Neural cell (in vitro differentiated cells): ENCODE measurements around the gene SLC25A11. TPM values are rescaled to one million over a fixed set of nuclear protein-coding genes. Genes with fewer than 3 reads are reported as not detected.

ENCODE experiments used
- H2AFZ ChIP-seq: fragments of 200-600, 300-800 bp; sonication (generic), shearing (Covaris generic); 2 replicates; pipeline ENCODE4 v1.6.0; 2014; ENCODE audit warnings: low read depth, mild to moderate bottlenecking, antibody characterized with exemption, low read length, moderate library complexity
- H3F3A ChIP-seq: fragments of 200-600 bp; shearing (Covaris generic); 2 replicates; pipeline ENCODE4 v1.6.1; 2016; ENCODE audit warnings: mild to moderate bottlenecking, moderate library complexity, mixed read lengths, antibody characterized with exemption, low read length; ENCODE audit not compliant: insufficient read depth, poor library complexity, severe bottlenecking
- H3K27ac ChIP-seq: fragments of 200-600, 300-800 bp; sonication (generic), shearing (Covaris generic); 2 replicates; pipeline ENCODE4 v1.5.1; 2014; ENCODE audit warnings: mild to moderate bottlenecking, low read length, moderate library complexity
- H3K27me3 ChIP-seq: fragments of 300-800, 200-600 bp; sonication (generic), shearing (Covaris generic); 2 replicates; pipeline ENCODE4 v1.6.0; 2014; ENCODE audit warnings: mild to moderate bottlenecking, low read depth, low read length, moderate library complexity; ENCODE audit not compliant: insufficient read depth
- H3K36me3 ChIP-seq: fragments of 300-800, 200-600 bp; sonication (generic), shearing (Covaris generic); 2 replicates; pipeline ENCODE4 v1.5.1; 2014; ENCODE audit warnings: mild to moderate bottlenecking, antibody characterized with exemption, low read length, moderate library complexity; ENCODE audit not compliant: insufficient read depth
- H3K4me2 ChIP-seq: fragments of 300-800, 200-600 bp; sonication (generic), shearing (Covaris generic); 2 replicates; pipeline ENCODE4 v1.6.0; 2014; ENCODE audit warnings: mild to moderate bottlenecking, low read length
- H3K4me3 ChIP-seq: fragments of 300-800, 200-600 bp; sonication (generic), shearing (Covaris generic); 2 replicates; pipeline ENCODE4 v1.5.1; 2014; ENCODE audit warnings: mild to moderate bottlenecking, low read length, moderate library complexity
- H3K79me2 ChIP-seq: fragments of 200-600 bp; shearing (Covaris generic); replicated peaks from 2 replicates; pipeline ENCODE4 v1.6.0; 2014; ENCODE audit warnings: mild to moderate bottlenecking, low read length, moderate library complexity; ENCODE audit not compliant: insufficient read depth
- H3K9ac ChIP-seq: fragments of 300-800, 200-600 bp; sonication (generic), shearing (Covaris generic); 2 replicates; pipeline ENCODE4 v1.6.1; 2016; ENCODE audit warnings: mild to moderate bottlenecking, low read length, mixed read lengths
- H3K9me2 ChIP-seq: fragments of 200-600 bp; shearing (Covaris generic); 2 replicates; pipeline ENCODE4 v1.6.1; 2016; ENCODE audit warnings: mild to moderate bottlenecking, low read length, mixed read lengths; ENCODE audit not compliant: insufficient read depth
- H3K9me3 ChIP-seq: fragments of 200-600, 300-800 bp; sonication (generic), shearing (Covaris generic); 2 replicates; pipeline ENCODE4 v1.6.1; 2016; ENCODE audit warnings: mild to moderate bottlenecking, mixed run types, low read length, moderate library complexity, mixed read lengths
- H4K20me1 ChIP-seq: fragments of 200-600 bp; shearing (Covaris generic); 2 replicates; pipeline ENCODE4 v1.6.1; 2016; ENCODE audit warnings: mild to moderate bottlenecking, mixed run types; ENCODE audit not compliant: insufficient read depth
- CTCF ChIP-seq: fragments of 450-650 bp; IDR thresholded peaks from 2 replicates; pipeline ENCODE4 v1.5.1; 2014; ENCODE audit warnings: antibody characterized with exemption, mild to moderate bottlenecking, moderate library complexity; ENCODE audit not compliant: poor library complexity, severe bottlenecking
- EP300 ChIP-seq: fragments of 450-650 bp; conservative IDR thresholded peaks from 2 replicates; pipeline ENCODE4 v1.6.1; 2014; ENCODE audit warnings: antibody characterized with exemption, mild to moderate bottlenecking, moderate library complexity; ENCODE audit not compliant: poor library complexity, severe bottlenecking
- EZH2 ChIP-seq: fragments of 200-600, 300-800 bp; shearing (Covaris generic), sonication (generic); IDR thresholded peaks from 2 replicates; pipeline ENCODE4 v1.6.1; 2014; ENCODE audit warnings: antibody characterized with exemption, low read length, borderline replicate concordance, mild to moderate bottlenecking; ENCODE audit not compliant: insufficient read depth, poor library complexity, severe bottlenecking
- MXI1 ChIP-seq: fragments of 450-650 bp; conservative IDR thresholded peaks from 2 replicates; pipeline ENCODE4 v1.6.1; 2014; ENCODE audit warnings: antibody characterized with exemption, mild to moderate bottlenecking; ENCODE audit not compliant: poor library complexity, severe bottlenecking
- POLR2AphosphoS5 ChIP-seq: IDR thresholded peaks from 2 replicates; pipeline ENCODE4 v1.6.1; 2012
- RAD21 ChIP-seq: fragments of 450-650 bp; conservative IDR thresholded peaks from 2 replicates; pipeline ENCODE4 v1.6.1; 2014; ENCODE audit warnings: antibody characterized with exemption, mild to moderate bottlenecking, moderate library complexity
- REST ChIP-seq: IDR thresholded peaks from 2 replicates; pipeline ENCODE4 v1.6.1; 2012; ENCODE audit warnings: borderline replicate concordance
- SMC3 ChIP-seq: fragments of 450-650 bp; conservative IDR thresholded peaks from 2 replicates; pipeline ENCODE4 v1.6.1; 2014; ENCODE audit warnings: antibody characterized with exemption, mild to moderate bottlenecking, moderate library complexity; ENCODE audit not compliant: poor library complexity
- TAF1 ChIP-seq: IDR thresholded peaks from 2 replicates; pipeline ENCODE4 v1.6.1; 2012; ENCODE audit warnings: low read depth
- polyA plus RNA-seq: library from polyadenylated mRNA; depleted of rRNA; stranded (reverse); fragments of >200 nt; gene quantifications from 2 replicates; pipeline ENCODE4 v1.2.3, GENCODE V29; 2014

Gene SLC25A11
- polyA plus RNA-seq, 1 donor from 2014 or later = 172 TPM

GRCh38 chr17:4941319-4941610 lies 1.4 kb upstream of the SLC25A11 start:
- H4K20me1 ChIP-seq = no peaks in the 10 kb centered on the region
- no peaks in the 10 kb centered on the region for H3K9me3 ChIP-seq
- H3K79me2 ChIP-seq = peaks cover 23% of the 10 kb centered on the region
- no peaks in the 10 kb centered on the region for H3F3A ChIP-seq
- H3K4me2 ChIP-seq = peak overlapping the region; percentile 86
- H3K27me3 ChIP-seq = no peaks in the 10 kb centered on the region
- TF ChIP-seq EP300 (no peak), SMC3 (no peak), EZH2 (no peak), POLR2AphosphoS5 (no peak), REST (no peak), TAF1 (no peak), MXI1 (no peak), RAD21 (no peak), CTCF (no peak)
- H3K4me3 ChIP-seq = peak overlapping the region; percentile 83
- H2AFZ ChIP-seq = no peak overlapping the region
- H3K36me3 ChIP-seq = no peaks in the 10 kb centered on the region
- H3K9ac ChIP-seq = peak overlapping the region; percentile 92
- peak overlapping the region; percentile 97 for H3K27ac ChIP-seq
- H3K9me2 ChIP-seq = no peaks in the 10 kb centered on the region

GRCh38 chr17:4940555-4941318 lies 891 bp upstream of the SLC25A11 start:
- peak overlapping the region; percentile 83 for H3K4me3 ChIP-seq
- TF ChIP-seq TAF1 (peak; percentile 17), CTCF (no peak), SMC3 (no peak), EZH2 (no peak), POLR2AphosphoS5 (peak; percentile 30)
- no peaks in the 10 kb centered on the region for H3K27me3 ChIP-seq
- peak overlapping the region; percentile 97 for H3K27ac ChIP-seq
- H3K9me3 ChIP-seq = no peaks in the 10 kb centered on the region
- peak overlapping the region; percentile 92 for H3K9ac ChIP-seq
- peak overlapping the region; percentile 75 for H2AFZ ChIP-seq
- H3K79me2 ChIP-seq = peaks cover 23% of the 10 kb centered on the region
- peak overlapping the region; percentile 86 for H3K4me2 ChIP-seq
- no peaks in the 10 kb centered on the region for H3K9me2 ChIP-seq
- no peaks in the 10 kb centered on the region for H4K20me1 ChIP-seq
- no peaks in the 10 kb centered on the region for H3K36me3 ChIP-seq
- no peaks in the 10 kb centered on the region for H3F3A ChIP-seq
